DMS53 treated with DMSO at 0.1 percent for 48 hours (cell line): ENCODE measurements around the gene OR4C5.
"Not testable (repeated sequence)": the region's sequence is repeated elsewhere in the genome, so short reads cannot be mapped to it uniquely, and the experiment has no call there.

Experiments used
- DNase-seq: peaks from one replicate; lab custom pipeline; 2025; ENCODE audit not compliant: unreplicated experiment; lab: John Stamatoyannopoulos, UW

OR4C5 gene

DNA sequence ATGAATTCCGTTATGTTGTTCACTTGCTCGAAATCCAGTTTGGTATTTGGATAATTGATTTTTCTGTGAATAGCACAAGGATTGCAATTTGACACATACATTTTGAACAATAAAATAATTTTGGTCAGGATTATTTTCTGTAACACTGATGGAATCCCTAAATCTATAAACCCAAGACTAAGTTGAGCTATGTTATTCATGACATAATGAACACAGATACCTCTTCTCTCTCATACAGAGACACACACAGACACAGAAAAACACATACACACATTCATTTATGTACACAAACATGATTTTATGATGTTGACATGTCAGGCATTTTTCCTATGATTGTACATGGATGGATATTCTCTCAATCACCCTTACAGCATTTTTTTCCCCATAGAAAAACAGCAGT is at the start of gene OR4C5:
Gene OR4C5 (minus strand): TSS at position 101 of the 400 bp plus-strand sequence. CDS start 0 bp downstream, at position 101.
- DNase-seq, result no peak

DNA sequence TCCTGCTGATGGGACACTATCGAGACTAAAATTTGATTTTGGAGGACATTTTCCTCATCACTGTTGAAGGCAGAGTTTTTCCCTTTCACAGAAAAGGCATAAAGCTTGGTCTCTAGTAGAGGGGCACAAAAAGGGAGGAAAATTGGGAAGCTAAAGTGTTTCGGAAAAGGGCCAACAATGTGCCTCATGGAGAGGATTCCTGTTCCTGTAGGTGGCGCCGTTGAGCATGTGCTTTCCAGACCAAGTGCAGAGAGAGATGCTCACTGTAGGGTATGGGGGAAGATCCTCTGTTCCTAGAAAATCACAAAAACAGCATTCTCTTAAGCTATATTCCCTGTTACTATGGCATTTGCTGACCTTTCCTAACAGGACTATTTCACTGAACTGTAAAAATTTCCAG is 18.4 kb upstream of the OR4C5 start:
- DNase-seq, result no peak

- not testable (repeated sequence) for DNase-seq
These were observed 17.9 kb upstream of the OR4C5 start for GRCh38 chr11:48384151-48384550.

- not testable (repeated sequence) for DNase-seq
These were observed 5.0 kb downstream of the OR4C5 start for GRCh38 chr11:48361289-48361688.

DNA sequence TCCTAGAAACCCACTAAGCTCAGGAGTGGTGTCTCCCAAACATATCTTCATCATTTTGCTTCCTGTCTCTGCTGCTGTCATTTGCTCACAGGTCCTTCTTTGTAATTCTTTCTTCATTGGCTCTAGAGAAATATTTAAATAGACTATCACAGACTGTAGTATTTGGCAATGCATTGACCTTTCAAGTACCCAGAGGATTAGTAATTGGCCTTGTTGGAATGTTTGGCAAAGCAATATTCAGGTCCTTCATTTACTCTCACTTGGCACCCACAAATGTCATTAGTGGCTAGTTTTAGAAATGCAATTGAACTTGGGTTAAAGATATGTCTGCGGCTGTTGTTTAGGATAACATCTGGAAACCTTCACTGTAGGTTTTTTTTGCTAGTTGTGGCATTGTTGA is 11.6 kb downstream of the OR4C5 start:
- no peak for DNase-seq

- no peak for DNase-seq
These were observed 12.3 kb downstream of the OR4C5 start for GRCh38 chr11:48354013-48354412.

DNA sequence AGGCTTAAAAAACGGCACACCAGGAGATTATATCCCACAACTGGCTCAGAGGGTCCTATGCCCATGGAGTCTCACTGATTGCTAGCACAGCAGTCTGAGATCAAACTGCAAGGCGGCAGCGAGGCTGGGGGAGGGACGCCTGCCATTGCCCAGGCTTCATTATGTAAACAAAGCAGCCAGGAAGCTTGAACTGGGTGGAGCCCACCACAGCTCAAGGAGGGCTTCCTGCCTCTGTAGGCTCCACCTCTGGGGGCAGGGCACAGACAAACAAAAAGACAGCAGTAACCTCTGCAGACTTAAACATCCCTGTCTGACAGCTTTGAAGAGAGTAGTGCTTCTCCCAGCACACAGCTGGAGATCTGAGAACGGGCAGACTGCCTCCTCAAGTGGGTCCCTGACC is 20.0 kb downstream of the OR4C5 start:
- DNase-seq, result not testable (repeated sequence)

DNA sequence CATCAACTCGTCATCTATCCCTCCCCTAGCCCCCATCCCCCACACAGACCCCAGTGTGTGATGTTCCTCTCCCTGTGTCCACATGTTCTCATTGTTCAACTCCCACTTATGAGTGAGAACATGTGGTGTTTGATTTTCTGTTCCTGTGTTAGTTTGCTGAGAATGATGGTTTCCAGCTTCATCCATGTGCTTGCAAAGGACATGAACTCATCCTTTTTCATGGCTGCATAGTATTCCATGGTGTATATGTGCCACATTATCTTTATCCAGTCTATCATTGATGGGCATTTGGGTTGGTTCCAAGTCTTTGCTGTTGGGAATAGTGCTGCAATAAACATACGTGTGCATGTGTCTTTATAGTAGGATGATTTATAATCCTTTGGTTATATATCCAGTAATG is 23.8 kb downstream of the OR4C5 start:
- DNase-seq, result not testable (repeated sequence)

- no peak for DNase-seq
These were observed 24.8 kb downstream of the OR4C5 start for GRCh38 chr11:48341466-48341865.

DNA sequence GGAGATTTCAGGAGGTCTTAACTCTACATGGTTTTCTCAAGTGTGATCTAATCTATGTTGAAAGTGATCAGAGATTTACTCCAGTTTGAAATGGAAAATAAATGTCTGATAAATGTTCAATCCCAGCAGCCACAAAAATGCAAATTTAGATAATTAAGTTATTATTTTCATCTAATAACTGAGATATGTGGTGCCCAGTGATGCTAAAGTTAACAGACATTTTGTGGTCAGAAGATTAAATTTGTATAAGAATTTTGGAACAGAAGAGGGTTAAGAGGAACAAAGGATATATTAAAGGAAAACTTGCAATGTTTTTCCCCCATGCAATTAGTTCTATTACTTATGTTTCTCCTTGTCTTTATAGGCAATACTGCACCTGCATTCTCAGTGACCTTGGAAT is 41.6 kb downstream of the OR4C5 start, which contains the start of gene OR4C3:
Gene OR4C3 (plus strand): TSS at position 301 of the 400 bp plus-strand sequence. CDS start 102 bp downstream, outside the sequence.
- DNase-seq, result not testable (repeated sequence)

DNA sequence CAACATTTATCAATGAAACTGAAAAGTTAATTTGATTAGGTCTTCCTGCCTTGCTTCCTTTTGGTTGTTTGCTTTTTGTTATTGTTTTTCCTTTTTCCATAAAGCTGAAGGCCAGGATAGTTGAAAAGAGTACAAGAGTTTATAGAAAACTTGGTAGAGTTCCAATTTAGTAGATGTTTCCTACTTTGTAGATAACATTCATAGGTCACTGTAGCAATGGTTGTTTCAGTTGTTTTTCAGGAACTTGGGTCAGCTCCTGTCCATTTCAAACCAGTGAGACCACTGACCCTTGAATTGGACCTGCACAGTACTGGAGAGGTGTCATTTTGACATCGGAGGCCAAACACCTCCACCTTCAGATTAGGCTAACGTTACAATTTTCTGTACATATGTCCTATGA is 46.5 kb downstream of the OR4C5 start:
- not testable (repeated sequence) for DNase-seq
